HEK293 (cell line): ENCODE results near the gene TOMM40.

Source experiments
- CTCF ChIA-PET: fragments of 350-600 bp; formaldehyde crosslinking; extraction: SDS; loops from one replicate; lab custom pipeline; 2021; ENCODE audit warnings: antibody characterized with exemption; lab: Yijun Ruan, JAX
- POLR2A ChIA-PET: fragments of 300-600 bp; formaldehyde crosslinking; extraction: SDS; loops from one replicate; lab custom pipeline; 2020; ENCODE audit warnings: antibody characterized with exemption, inconsistent platforms; lab: Yijun Ruan, JAX
- H3K27ac ChIP-seq: fragments of 200-500 bp; sonication (Bioruptor generic); 2 replicates; pipeline ENCODE4 v1.5.1; 2014; ENCODE audit warnings: low read depth, low read length, control low read depth, inconsistent platforms; ENCODE audit errors: extremely low read depth
- H3K36me3 ChIP-seq, 2 experiments: fragments of 200-500 bp in 1 of 2; sonication (Bioruptor generic) in 1 of 2; 1 replicate in 1 of 2; 2 replicates in 1 of 2; pipeline ENCODE4 v1.5.1; 2014 to 2017; ENCODE audit warnings: inconsistent platforms in 2 of 2, low read length in 2 of 2; ENCODE audit not compliant: control insufficient read depth in 2 of 2, insufficient read depth in 1 of 2
- H3K4me1 ChIP-seq: fragments of 200-500 bp; sonication (Bioruptor generic); 2 replicates; pipeline ENCODE4 v1.5.1; 2014; ENCODE audit warnings: mild to moderate bottlenecking, low read length, inconsistent platforms; ENCODE audit not compliant: control insufficient read depth, insufficient read depth
- H3K4me3 ChIP-seq: 2 replicates; pipeline ENCODE4 v1.5.1; 2011; ENCODE audit warnings: low read depth, mild to moderate bottlenecking, control low read depth, low read length, moderate library complexity
- H3K9me3 ChIP-seq: fragments of 200-500 bp; sonication (Bioruptor generic); 2 replicates; pipeline ENCODE4 v1.5.1; 2014; ENCODE audit warnings: low read depth, low read length, inconsistent platforms; ENCODE audit not compliant: control insufficient read depth, insufficient read depth
- BCL11B ChIP-seq: fragments of 450-650 bp; formaldehyde crosslinking; IDR thresholded peaks from 2 replicates; pipeline ENCODE4 v1.5.1; 2016; ENCODE audit warnings: low read depth, missing biosample characterization, missing genetic modification characterization
- KLF8 ChIP-seq: fragments of 450-650 bp; formaldehyde crosslinking; IDR thresholded peaks from 2 replicates; pipeline ENCODE4 v1.5.1; 2016; ENCODE audit warnings: missing biosample characterization, missing genetic modification characterization
- ZBTB11 ChIP-seq: fragments of 450-650 bp; formaldehyde crosslinking; conservative IDR thresholded peaks from 2 replicates; pipeline ENCODE4 v1.5.1; 2016; ENCODE audit warnings: low read depth, missing biosample characterization, missing genetic modification characterization
- ZFP3 ChIP-seq: fragments of 450-650 bp; formaldehyde crosslinking; IDR thresholded peaks from 2 replicates; pipeline ENCODE4 v1.5.1; 2016; ENCODE audit warnings: low read depth, missing biosample characterization, missing genetic modification characterization
- ZIC2 ChIP-seq: fragments of 450-650 bp; formaldehyde crosslinking; IDR thresholded peaks from 2 replicates; pipeline ENCODE4 v1.5.1; 2016; ENCODE audit warnings: missing biosample characterization, missing genetic modification characterization
- ZNF121 ChIP-seq: fragments of 450-650 bp; formaldehyde crosslinking; IDR thresholded peaks from 2 replicates; pipeline ENCODE4 v1.5.1; 2016; ENCODE audit warnings: missing biosample characterization, missing genetic modification characterization
- ZNF157 ChIP-seq: fragments of 450-650 bp; formaldehyde crosslinking; IDR thresholded peaks from 2 replicates; pipeline ENCODE4 v1.5.1; 2016; ENCODE audit warnings: missing biosample characterization, missing genetic modification characterization
- ZNF175 ChIP-seq: fragments of 450-650 bp; formaldehyde crosslinking; IDR thresholded peaks from 2 replicates; pipeline ENCODE4 v1.5.1; 2016; ENCODE audit warnings: missing biosample characterization, missing genetic modification characterization
- ZNF280D ChIP-seq: fragments of 450-650 bp; formaldehyde crosslinking; IDR thresholded peaks from 2 replicates; pipeline ENCODE4 v1.5.1; 2016; ENCODE audit warnings: missing biosample characterization, missing genetic modification characterization
- ZNF473 ChIP-seq: fragments of 450-650 bp; formaldehyde crosslinking; IDR thresholded peaks from 2 replicates; pipeline ENCODE4 v1.5.1; 2017; ENCODE audit warnings: missing biosample characterization, missing genetic modification characterization
- ZNF488 ChIP-seq: fragments of 450-650 bp; formaldehyde crosslinking; IDR thresholded peaks from 2 replicates; pipeline ENCODE4 v1.5.1; 2016; ENCODE audit warnings: missing biosample characterization, missing genetic modification characterization
- ZNF664 ChIP-seq: fragments of 450-650 bp; formaldehyde crosslinking; IDR thresholded peaks from 2 replicates; pipeline ENCODE4 v1.5.1; 2016; ENCODE audit warnings: missing biosample characterization, missing genetic modification characterization
- ZNF677 ChIP-seq: fragments of 450-650 bp; IDR thresholded peaks from 2 replicates; pipeline ENCODE4 v1.5.0; 2018; ENCODE audit warnings: missing biosample characterization, mild to moderate bottlenecking, missing genetic modification characterization, moderate library complexity
- ZNF701 ChIP-seq: fragments of 450-650 bp; formaldehyde crosslinking; IDR thresholded peaks from 2 replicates; pipeline ENCODE4 v1.5.1; 2016; ENCODE audit warnings: missing biosample characterization, missing genetic modification characterization

TOMM40 gene

GRCh38 chr19:44848812-44849447 lies 42.1 kb upstream of the TOMM40 start (continued):
- TF ChIP-seq ZBTB11 (tag by site-specific recombination) (no peak), ZNF280D (no peak), BCL11B (no peak)

- Histone ChIP-seq H3K27ac (no peak overlapping the region), H3K4me3 (no peak overlapping the region), H3K4me1 (peaks cover 20% of the 10 kb centered on the region), H3K36me3 (peaks cover 7 to 14% of the 10 kb centered on the region in 2 experiments; a peak in 2 of 3 replicates), H3K9me3 (no peaks in the 10 kb centered on the region)
- POLR2A ChIA-PET = no interaction called here
- TF ChIP-seq ZNF473 (tag by site-specific recombination) = no peak
- TF ChIP-seq ZNF121 (tag by site-specific recombination) = peak; percentile 49; the same call in 1 of the 2 replicates
- CTCF ChIA-PET = interaction anchor here (1.1 kb wide), 2 partner anchors 17 to 279 kb away, joined by 3 to 4 read pairs; no protein-coding TSS in a partner anchor
Observed at GRCh38 chr19:44850641-44851109, 40.4 kb upstream of the TOMM40 start.

- ChIA-PET POLR2A (no interaction called here), CTCF (interaction anchor here (0.6 to 1.1 kb wide), 3 partner anchors 49 to 280 kb away, joined by 3 to 4 read pairs (median 3); no protein-coding TSS in a partner anchor)
Observed at GRCh38 chr19:44851427-44851826, 39.6 kb upstream of the TOMM40 start.

GRCh38 chr19:44855606-44856005 lies 35.4 kb upstream of the TOMM40 start:
- CTCF ChIA-PET = interaction anchor here (0.6 to 1.0 kb wide), 3 partner anchors 11 to 127 kb away, joined by 3 to 6 read pairs (median 3); no protein-coding TSS in a partner anchor

More at GRCh38 chr19:44851427-44851826, 39.6 kb upstream of the TOMM40 start:
- Histone ChIP-seq H3K27ac (no peak overlapping the region), H3K36me3 (peaks cover 10 to 15% of the 10 kb centered on the region in 2 experiments; a peak in 2 of 3 replicates), H3K9me3 (no peaks in the 10 kb centered on the region), H3K4me3 (no peak overlapping the region), H3K4me1 (peaks cover 24% of the 10 kb centered on the region)
- TF ChIP-seq ZIC2 (tag by site-specific recombination) = peak; percentile 65
- no peak for TF ChIP-seq ZNF677 (tag by site-specific recombination)

More at GRCh38 chr19:44855606-44856005, 35.4 kb upstream of the TOMM40 start:
- TF ChIP-seq ZFP3 (tag by site-specific recombination) (no peak), ZNF701 (tag by site-specific recombination) (no peak), ZNF175 (no peak), ZNF157 (tag by site-specific recombination) (no peak), KLF8 (tag by site-specific recombination) (no peak), ZNF488 (tag by site-specific recombination) (no peak), ZIC2 (tag by site-specific recombination) (no peak), ZNF664 (tag by site-specific recombination) (peak; percentile 95), ZBTB11 (tag by site-specific recombination) (no peak)
- no peak overlapping the region for H3K27ac ChIP-seq
- peaks cover 12% of the 10 kb centered on the region for H3K4me1 ChIP-seq
- peaks cover 19 to 26% of the 10 kb centered on the region in 2 experiments; a peak in 2 of 3 replicates for H3K36me3 ChIP-seq
- POLR2A ChIA-PET = no interaction called here
- H3K4me3 ChIP-seq = no peak overlapping the region
- no peaks in the 10 kb centered on the region for H3K9me3 ChIP-seq
